Breast epithelium (tissue), 3 donors: Measurements from ENCODE around the gene ACP5.
"Not testable (repeated sequence)": the region's sequence is repeated elsewhere in the genome, so short reads cannot be mapped to it uniquely, and the experiment has no call there.

ENCODE experiments used
- POLR2A ChIP-seq: fragments of 450-650 bp; IDR thresholded peaks from one replicate; pipeline ENCODE4 v1.6.1; 2016; ENCODE audit warnings: antibody characterized with exemption, mild to moderate bottlenecking, moderate library complexity
- TF ChIP-seq, protein P1 (sequence below), 3 donors: fragments of 450-650 bp; IDR thresholded peaks; one replicate each; pipeline ENCODE4 v1.5.1; 2016 to 2017; ENCODE audit warnings: antibody characterized with exemption in 3 of 3, mild to moderate bottlenecking in 3 of 3, moderate library complexity in 3 of 3

DNA sequence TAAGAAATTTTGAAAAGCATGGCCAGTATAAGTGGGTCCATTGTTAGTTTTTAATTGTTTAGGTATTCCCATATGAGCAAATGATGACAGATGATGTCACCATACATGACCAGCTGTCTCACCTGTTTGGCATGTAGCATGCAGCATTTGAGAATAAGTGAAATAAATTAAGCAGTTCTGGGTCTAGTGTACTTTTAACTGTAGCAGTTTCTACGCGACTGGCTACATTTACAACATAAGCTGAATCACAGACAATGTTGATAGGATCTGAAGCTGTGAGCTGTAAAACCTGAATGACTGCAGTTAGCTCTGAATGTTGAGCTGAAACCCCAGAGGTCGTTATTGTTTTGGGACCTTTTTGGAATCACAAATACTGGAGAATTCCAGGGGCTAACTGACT is 45.0 kb upstream of the ACP5 start:
- TF ChIP-seq, protein P1, sequence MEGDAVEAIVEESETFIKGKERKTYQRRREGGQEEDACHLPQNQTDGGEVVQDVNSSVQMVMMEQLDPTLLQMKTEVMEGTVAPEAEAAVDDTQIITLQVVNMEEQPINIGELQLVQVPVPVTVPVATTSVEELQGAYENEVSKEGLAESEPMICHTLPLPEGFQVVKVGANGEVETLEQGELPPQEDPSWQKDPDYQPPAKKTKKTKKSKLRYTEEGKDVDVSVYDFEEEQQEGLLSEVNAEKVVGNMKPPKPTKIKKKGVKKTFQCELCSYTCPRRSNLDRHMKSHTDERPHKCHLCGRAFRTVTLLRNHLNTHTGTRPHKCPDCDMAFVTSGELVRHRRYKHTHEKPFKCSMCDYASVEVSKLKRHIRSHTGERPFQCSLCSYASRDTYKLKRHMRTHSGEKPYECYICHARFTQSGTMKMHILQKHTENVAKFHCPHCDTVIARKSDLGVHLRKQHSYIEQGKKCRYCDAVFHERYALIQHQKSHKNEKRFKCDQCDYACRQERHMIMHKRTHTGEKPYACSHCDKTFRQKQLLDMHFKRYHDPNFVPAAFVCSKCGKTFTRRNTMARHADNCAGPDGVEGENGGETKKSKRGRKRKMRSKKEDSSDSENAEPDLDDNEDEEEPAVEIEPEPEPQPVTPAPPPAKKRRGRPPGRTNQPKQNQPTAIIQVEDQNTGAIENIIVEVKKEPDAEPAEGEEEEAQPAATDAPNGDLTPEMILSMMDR (IDR thresholded peaks at IDR 0.05) = not testable (repeated sequence)
- not testable (repeated sequence) for TF ChIP-seq POLR2A
